Uterus (tissue), 2 donors: ENCODE measurements around the gene GPR146.

ENCODE experiments used
- CTCF ChIP-seq, 4 experiments: fragments of 200-600 bp in 2 of 4; fragments of 450-650 bp in 2 of 4; sonication (generic) in 2 of 4; IDR thresholded peaks; one replicate each; pipeline ENCODE4 v1.5.1; 2016 to 2019; ENCODE audit warnings: antibody characterized with exemption in 4 of 4, mild to moderate bottlenecking in 2 of 4, moderate library complexity in 1 of 4
- POLR2A ChIP-seq, 2 donors: fragments of 450-650 bp; IDR thresholded peaks; one replicate each; pipeline ENCODE4 v1.6.1; 2016; ENCODE audit warnings: antibody characterized with exemption in 2 of 2, mild to moderate bottlenecking in 1 of 2, moderate library complexity in 1 of 2

- TF ChIP-seq CTCF (IDR thresholded peaks at IDR 0.05) (no peak), POLR2A (IDR thresholded peaks at IDR 0.05) (no peak)
Observed at GRCh38 chr7:999941-1000935, 44.1 kb upstream of the GPR146 start.
